Measurements from ENCODE around the gene ERC2.

DNA sequence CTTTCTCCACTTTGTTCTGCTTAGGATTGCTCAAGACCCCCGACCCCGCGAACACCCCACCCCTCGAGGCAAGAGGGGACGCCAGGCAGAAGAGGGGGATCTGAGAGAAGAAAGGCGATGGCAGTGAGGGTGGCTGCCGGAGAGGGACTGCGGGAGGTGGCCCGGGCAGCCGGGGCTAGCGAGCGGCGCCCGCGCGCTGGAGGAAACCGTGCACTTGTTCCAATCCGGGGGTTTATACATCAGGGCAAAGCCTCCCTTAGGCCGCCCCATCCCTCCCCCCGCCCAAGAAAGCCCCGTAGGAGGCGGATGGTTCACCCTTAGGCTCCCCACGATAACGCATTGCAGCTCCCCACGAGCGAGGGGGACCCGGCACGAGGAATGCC lies 475 bp downstream of the ERC2 start:
- TF ChIP-seq, protein P1, sequence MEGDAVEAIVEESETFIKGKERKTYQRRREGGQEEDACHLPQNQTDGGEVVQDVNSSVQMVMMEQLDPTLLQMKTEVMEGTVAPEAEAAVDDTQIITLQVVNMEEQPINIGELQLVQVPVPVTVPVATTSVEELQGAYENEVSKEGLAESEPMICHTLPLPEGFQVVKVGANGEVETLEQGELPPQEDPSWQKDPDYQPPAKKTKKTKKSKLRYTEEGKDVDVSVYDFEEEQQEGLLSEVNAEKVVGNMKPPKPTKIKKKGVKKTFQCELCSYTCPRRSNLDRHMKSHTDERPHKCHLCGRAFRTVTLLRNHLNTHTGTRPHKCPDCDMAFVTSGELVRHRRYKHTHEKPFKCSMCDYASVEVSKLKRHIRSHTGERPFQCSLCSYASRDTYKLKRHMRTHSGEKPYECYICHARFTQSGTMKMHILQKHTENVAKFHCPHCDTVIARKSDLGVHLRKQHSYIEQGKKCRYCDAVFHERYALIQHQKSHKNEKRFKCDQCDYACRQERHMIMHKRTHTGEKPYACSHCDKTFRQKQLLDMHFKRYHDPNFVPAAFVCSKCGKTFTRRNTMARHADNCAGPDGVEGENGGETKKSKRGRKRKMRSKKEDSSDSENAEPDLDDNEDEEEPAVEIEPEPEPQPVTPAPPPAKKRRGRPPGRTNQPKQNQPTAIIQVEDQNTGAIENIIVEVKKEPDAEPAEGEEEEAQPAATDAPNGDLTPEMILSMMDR (conservative IDR thresholded peaks at IDR 0.05 in 1 of 2, IDR thresholded peaks at IDR 0.05 in 1 of 2; ENCODE audit: extremely low read depth in 1 of 2, insufficient read depth in 1 of 2, low read depth in 1 of 2, low read length in 2 of 2), result no peak
- TF ChIP-seq EZH2 (IDR thresholded peaks at IDR 0.05; ENCODE audit: borderline replicate concordance, low read length), result no peak

Measured in mammary epithelial cell (primary cell).